Mesendoderm (in vitro differentiated cells): ENCODE data around the gene GABRD. TPM values are rescaled to one million over a fixed set of nuclear protein-coding genes. Genes with fewer than 3 reads are reported as not detected.
A peak's percentile ranks its signal among the peaks of the same experiment; 100 is the strongest.

Source experiments
- DNase-seq: peaks from one replicate; pipeline ENCODE4 v3.0.0; 2013
- H2AK5ac ChIP-seq: 2 replicates; pipeline ENCODE4 v1.6.1; 2013; ENCODE audit warnings: low read length, inconsistent platforms
- H2BK120ac ChIP-seq: 2 replicates; pipeline ENCODE4 v1.6.1; 2013; ENCODE audit warnings: low read depth, mild to moderate bottlenecking, low read length, moderate library complexity, mixed read lengths
- H2BK15ac ChIP-seq: replicated peaks from 2 replicates; pipeline ENCODE4 v1.6.1; 2013; ENCODE audit warnings: low read depth, mild to moderate bottlenecking, moderate library complexity
- H2BK5ac ChIP-seq: 2 replicates; pipeline ENCODE4 v1.6.1; 2013; ENCODE audit warnings: low read length, inconsistent platforms
- H3K18ac ChIP-seq: 2 replicates; pipeline ENCODE4 v1.6.1; 2013; ENCODE audit warnings: mild to moderate bottlenecking, low read length, mixed read lengths
- H3K23ac ChIP-seq: one replicate; pipeline ENCODE4 v1.6.1; 2013; ENCODE audit warnings: low read length
- H3K27ac ChIP-seq: 2 replicates; pipeline ENCODE4 v1.5.1; 2013; ENCODE audit warnings: low read depth, mild to moderate bottlenecking, inconsistent platforms, low read length, moderate library complexity
- H3K27me3 ChIP-seq: 2 replicates; pipeline ENCODE4 v1.6.1; 2013; ENCODE audit warnings: low read length, control low read depth, mild to moderate bottlenecking, inconsistent platforms; ENCODE audit not compliant: insufficient read depth, poor library complexity
- H3K36me3 ChIP-seq: 2 replicates; pipeline ENCODE4 v1.6.1; 2013; ENCODE audit warnings: low read length, inconsistent platforms; ENCODE audit not compliant: control insufficient read depth, insufficient read depth
- H3K4ac ChIP-seq: one replicate; pipeline ENCODE4 v1.6.1; 2013; ENCODE audit warnings: low read depth, mild to moderate bottlenecking, low read length, moderate library complexity
- H3K4me1 ChIP-seq: 2 replicates; pipeline ENCODE4 v1.6.1; 2013; ENCODE audit warnings: low read depth, low read length, inconsistent platforms; ENCODE audit not compliant: control insufficient read depth
- H3K4me2 ChIP-seq: 2 replicates; pipeline ENCODE4 v1.6.1; 2013; ENCODE audit warnings: low read length
- H3K4me3 ChIP-seq: 2 replicates; pipeline ENCODE4 v1.5.1; 2013; ENCODE audit warnings: mild to moderate bottlenecking, low read length
- H3K56ac ChIP-seq: one replicate; pipeline ENCODE4 v1.6.1; 2013; ENCODE audit warnings: low read length
- H3K79me1 ChIP-seq: 2 replicates; pipeline ENCODE4 v1.6.1; 2013; ENCODE audit warnings: low read length, inconsistent platforms
- H3K79me2 ChIP-seq: 2 replicates; pipeline ENCODE4 v1.6.1; 2013; ENCODE audit warnings: mild to moderate bottlenecking, low read length; ENCODE audit not compliant: control insufficient read depth, insufficient read depth
- H3K9ac ChIP-seq: 2 replicates; pipeline ENCODE4 v1.6.1; 2013; ENCODE audit warnings: low read length, inconsistent platforms
- H4K5ac ChIP-seq: one replicate; pipeline ENCODE4 v1.6.1; 2013; ENCODE audit warnings: low read length
- H4K8ac ChIP-seq: one replicate; pipeline ENCODE4 v1.6.1; 2013; ENCODE audit warnings: low read depth, mild to moderate bottlenecking, control low read depth, low read length, moderate library complexity
- WGBS: extraction: QIAGEN DNeasy Blood & Tissue Kit; methylation state at CpG from one replicate; pipeline ENCODE4 v1.1.7; 2013; ENCODE audit warnings: low lambda C conversion rate, missing lambda C conversion rate; ENCODE audit not compliant: insufficient coverage; ENCODE audit errors: extremely low coverage; 5-methylcytosine and 5-hydroxymethylcytosine counted together
- polyA plus RNA-seq, 2 experiments: library from polyadenylated mRNA; stranded (reverse); fragments of 200-250 nt; gene quantifications; one replicate each; pipeline ENCODE4 v1.2.3, GENCODE V29; 2013

Gene GABRD
- polyA plus RNA-seq (2013, experiment 1 of 2), result 0.07 TPM
- polyA plus RNA-seq (2013, experiment 2 of 2), result 0.13 TPM

DNA sequence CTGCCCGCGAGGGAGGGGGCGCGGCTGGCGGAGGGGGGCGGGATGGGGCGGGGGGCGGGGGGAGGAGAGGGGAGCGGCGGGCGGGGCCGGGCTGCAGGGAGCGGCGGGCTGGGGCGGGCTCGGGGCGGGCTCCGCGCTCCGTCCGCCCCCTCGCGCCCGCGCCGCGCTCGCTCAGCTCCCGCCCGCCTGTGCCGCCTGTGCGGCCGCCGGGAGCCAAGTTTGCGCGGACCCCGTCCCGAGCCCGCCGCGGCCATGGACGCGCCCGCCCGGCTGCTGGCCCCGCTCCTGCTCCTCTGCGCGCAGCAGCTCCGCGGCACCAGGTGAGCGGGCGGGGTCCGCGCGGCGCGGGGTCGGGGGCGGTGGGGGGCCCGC lies at the start of gene GABRD:
Gene GABRD (plus strand): TSS at position 174 of the 372 bp plus-strand sequence. CDS start 79 bp downstream, at position 253.
- Histone ChIP-seq H3K27me3 (peaks cover 5% of the 10 kb centered on the region), H2BK5ac (no peak within 1 kb of the TSS), H4K5ac (no peak within 1 kb of the TSS), H3K27ac (no peak within 1 kb of the TSS), H3K36me3 (no peaks in the 10 kb centered on the region), H3K4me1 (no peaks in the 10 kb centered on the region), H2BK120ac (no peak within 1 kb of the TSS), H3K4me2 (peak within 1 kb of the TSS; percentile 14), H3K56ac (peak within 1 kb of the TSS; percentile 37), H3K79me1 (no peaks in the 10 kb centered on the region), H3K9ac (peak within 1 kb of the TSS; percentile 34), H2AK5ac (no peak within 1 kb of the TSS), H2BK15ac (no peak within 1 kb of the TSS), H3K79me2 (no peaks in the 10 kb centered on the region), H4K8ac (no peak within 1 kb of the TSS), H3K18ac (no peak within 1 kb of the TSS), H3K4me3 (no peak within 1 kb of the TSS), H3K23ac (no peak within 1 kb of the TSS), H3K4ac (no peak within 1 kb of the TSS)
- DNase-seq, result peak; percentile 36
- no CpG with 5 or more reads among the region's 60 CpGs for WGBS

GRCh38 chr1:1969505-1969900 lies 49.6 kb upstream of the GABRD start:
- Histone ChIP-seq H3K4ac (no peak overlapping the region), H3K4me3 (no peak overlapping the region), H3K4me1 (no peaks in the 10 kb centered on the region), H3K56ac (no peak overlapping the region), H3K27me3 (no peaks in the 10 kb centered on the region), H2BK15ac (no peak overlapping the region), H2BK120ac (no peak overlapping the region), H2AK5ac (no peak overlapping the region), H3K4me2 (no peak overlapping the region), H3K27ac (no peak overlapping the region), H3K9ac (no peak overlapping the region), H3K79me2 (no peaks in the 10 kb centered on the region), H2BK5ac (no peak overlapping the region), H4K8ac (no peak overlapping the region), H3K79me1 (no peaks in the 10 kb centered on the region), H4K5ac (no peak overlapping the region), H3K18ac (no peak overlapping the region), H3K23ac (no peak overlapping the region), H3K36me3 (no peaks in the 10 kb centered on the region)
- no peak for DNase-seq
- WGBS, result no CpG with 5 or more reads among the region's 10 CpGs

GRCh38 chr1:1969953-1970716 lies 49.0 kb upstream of the GABRD start:
- Histone ChIP-seq H3K27ac (no peak overlapping the region), H3K36me3 (no peaks in the 10 kb centered on the region), H3K56ac (no peak overlapping the region), H3K9ac (no peak overlapping the region), H3K23ac (no peak overlapping the region), H2BK5ac (no peak overlapping the region), H3K79me2 (no peaks in the 10 kb centered on the region), H4K8ac (no peak overlapping the region), H3K4me1 (no peaks in the 10 kb centered on the region), H3K27me3 (no peaks in the 10 kb centered on the region), H2BK15ac (no peak overlapping the region), H4K5ac (no peak overlapping the region), H2AK5ac (no peak overlapping the region), H3K4me2 (no peak overlapping the region), H3K79me1 (no peaks in the 10 kb centered on the region), H3K4me3 (no peak overlapping the region), H2BK120ac (no peak overlapping the region), H3K4ac (no peak overlapping the region), H3K18ac (no peak overlapping the region)
- no CpG with 5 or more reads among the region's 29 CpGs for WGBS
- no peak for DNase-seq

GRCh38 chr1:1971017-1971416 lies 48.1 kb upstream of the GABRD start:
- Histone ChIP-seq H3K56ac (no peak overlapping the region), H3K27ac (no peak overlapping the region), H3K4ac (no peak overlapping the region), H3K79me2 (no peaks in the 10 kb centered on the region), H4K8ac (no peak overlapping the region), H3K79me1 (no peaks in the 10 kb centered on the region), H2AK5ac (no peak overlapping the region), H3K36me3 (no peaks in the 10 kb centered on the region), H3K9ac (no peak overlapping the region), H3K18ac (no peak overlapping the region), H3K4me1 (no peaks in the 10 kb centered on the region), H3K27me3 (no peaks in the 10 kb centered on the region), H4K5ac (no peak overlapping the region), H3K4me3 (no peak overlapping the region), H3K23ac (no peak overlapping the region), H2BK120ac (no peak overlapping the region), H3K4me2 (no peak overlapping the region), H2BK15ac (no peak overlapping the region), H2BK5ac (no peak overlapping the region)
- DNase-seq, result no peak
- WGBS, result no CpG with 5 or more reads among the region's 17 CpGs

DNA sequence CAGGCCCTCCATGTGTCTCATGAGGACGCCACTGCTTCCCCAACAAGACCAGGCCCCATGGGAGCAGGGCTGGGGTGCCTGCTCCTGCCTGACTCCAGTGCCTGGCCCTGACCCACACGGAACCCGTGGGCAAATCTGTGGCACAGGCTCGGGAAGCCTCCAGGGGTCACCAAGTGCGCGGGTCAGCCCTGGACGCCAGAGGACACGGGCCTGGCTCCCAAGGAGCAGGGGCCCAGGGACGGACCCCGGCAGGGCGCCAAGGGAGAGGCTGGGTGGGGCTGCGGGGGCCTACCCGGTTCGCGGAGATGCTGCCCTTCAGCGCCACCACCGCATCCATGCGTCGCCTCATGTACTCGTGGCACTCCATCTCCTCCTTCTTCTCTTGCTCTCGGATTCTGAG lies 47.5 kb upstream of the GABRD start:
- no peaks in the 10 kb centered on the region for H3K4me1 ChIP-seq
- H3K56ac ChIP-seq, result no peak overlapping the region
- H3K4me3 ChIP-seq, result no peak overlapping the region
- H3K27me3 ChIP-seq, result no peaks in the 10 kb centered on the region
- H2BK15ac ChIP-seq, result no peak overlapping the region
- DNase-seq, result no peak
- no peak overlapping the region for H3K18ac ChIP-seq
- H2BK120ac ChIP-seq, result no peak overlapping the region
- no peaks in the 10 kb centered on the region for H3K36me3 ChIP-seq
- H4K8ac ChIP-seq, result no peak overlapping the region
- no peak overlapping the region for H3K9ac ChIP-seq
- H3K79me2 ChIP-seq, result no peaks in the 10 kb centered on the region
- WGBS, result no CpG with 5 or more reads among the region's 21 CpGs
- no peak overlapping the region for H4K5ac ChIP-seq
- H3K23ac ChIP-seq, result no peak overlapping the region
- no peak overlapping the region for H3K4ac ChIP-seq
- no peak overlapping the region for H3K4me2 ChIP-seq
- H3K27ac ChIP-seq, result no peak overlapping the region
- no peak overlapping the region for H2AK5ac ChIP-seq
- H2BK5ac ChIP-seq, result no peak overlapping the region
- H3K79me1 ChIP-seq, result no peaks in the 10 kb centered on the region
